Stimulated activated CD4-positive, alpha-beta T cell treated with anti-CD3 and anti-CD28 coated beads, Interleukin-2, amount 100 ng/mL, for 48 hours (primary cell): ENCODE measurements around the gene RNASE11.
"Not testable (repeated sequence)": the region's sequence is repeated elsewhere in the genome, so short reads cannot be mapped to it uniquely, and the experiment has no call there.

Experiments
- DNase-seq, 2 donors: peaks; one replicate each; pipeline ENCODE4 v3.0.0-alpha.2; 2020

RNASE11 gene

GRCh38 chr14:20578325-20578724 lies 9.5 kb downstream of the RNASE11 start:
- DNase-seq = no peak

- not testable (repeated sequence) for DNase-seq
Observed at GRCh38 chr14:20572382-20572990, 15.3 kb downstream of the RNASE11 start.

- DNase-seq = not testable (repeated sequence)
Observed at GRCh38 chr14:20570720-20571119, 17.1 kb downstream of the RNASE11 start.

GRCh38 chr14:20569865-20570264 lies 17.9 kb downstream of the RNASE11 start:
- not testable (repeated sequence) for DNase-seq

GRCh38 chr14:20569066-20569465 lies 18.7 kb downstream of the RNASE11 start:
- DNase-seq = no peak

- no peak for DNase-seq
Observed at GRCh38 chr14:20568393-20568792, 19.4 kb downstream of the RNASE11 start.

GRCh38 chr14:20567199-20567598 lies 20.6 kb downstream of the RNASE11 start:
- DNase-seq = not testable (repeated sequence)

GRCh38 chr14:20564501-20564997 lies 23.3 kb downstream of the RNASE11 start:
- no peak for DNase-seq

- no peak for DNase-seq
Observed at GRCh38 chr14:20563971-20564370, 23.8 kb downstream of the RNASE11 start.

- no peak for DNase-seq
Observed at GRCh38 chr14:20560961-20561360, 26.8 kb downstream of the RNASE11 start, which contains the start of gene RNASE9. Gene RNASE9, minus strand, starts transcription at chr14:20561047.

- no peak for DNase-seq
Observed at GRCh38 chr14:20559461-20559904, 28.3 kb downstream of the RNASE11 start.

GRCh38 chr14:20557212-20557542 lies 30.6 kb downstream of the RNASE11 start:
- no peak for DNase-seq

- no peak for DNase-seq
Observed at GRCh38 chr14:20556500-20557211, 31.1 kb downstream of the RNASE11 start.

- no peak for DNase-seq
Observed at GRCh38 chr14:20555845-20556244, 32.0 kb downstream of the RNASE11 start.

- DNase-seq = no peak
Observed at GRCh38 chr14:20553024-20553423, 34.8 kb downstream of the RNASE11 start.

- DNase-seq = no peak
Observed at GRCh38 chr14:20551606-20552005, 36.2 kb downstream of the RNASE11 start.

- no peak for DNase-seq
Observed at GRCh38 chr14:20550926-20551325, 36.9 kb downstream of the RNASE11 start.

GRCh38 chr14:20548414-20549158 lies 39.2 kb downstream of the RNASE11 start:
- no peak for DNase-seq

- DNase-seq = no peak
Observed at GRCh38 chr14:20546877-20547276, 40.9 kb downstream of the RNASE11 start.

- no peak for DNase-seq
Observed at GRCh38 chr14:20539906-20540305, 47.9 kb downstream of the RNASE11 start.
